ES-I3 (cell line): ENCODE measurements around the gene RRP1.

Experiments used
- H3K36me3 ChIP-seq: 2 replicates; pipeline ENCODE4 v1.6.1; 2013; ENCODE audit warnings: mild to moderate bottlenecking, low read length, control low read depth, moderate library complexity; ENCODE audit not compliant: insufficient read depth
- H3K4me1 ChIP-seq: 2 replicates; pipeline ENCODE4 v1.6.1; 2013; ENCODE audit warnings: mild to moderate bottlenecking, control low read depth, low read length; ENCODE audit not compliant: insufficient read depth
- H3K9ac ChIP-seq: 2 replicates; pipeline ENCODE4 v1.6.1; 2013; ENCODE audit warnings: low read depth, mild to moderate bottlenecking, low read length, moderate library complexity
- H3K9me3 ChIP-seq: 2 replicates; pipeline ENCODE4 v1.6.1; 2013; ENCODE audit warnings: mild to moderate bottlenecking, low read length, moderate library complexity; ENCODE audit not compliant: control insufficient read depth, insufficient read depth

The RRP1 gene, protein sequence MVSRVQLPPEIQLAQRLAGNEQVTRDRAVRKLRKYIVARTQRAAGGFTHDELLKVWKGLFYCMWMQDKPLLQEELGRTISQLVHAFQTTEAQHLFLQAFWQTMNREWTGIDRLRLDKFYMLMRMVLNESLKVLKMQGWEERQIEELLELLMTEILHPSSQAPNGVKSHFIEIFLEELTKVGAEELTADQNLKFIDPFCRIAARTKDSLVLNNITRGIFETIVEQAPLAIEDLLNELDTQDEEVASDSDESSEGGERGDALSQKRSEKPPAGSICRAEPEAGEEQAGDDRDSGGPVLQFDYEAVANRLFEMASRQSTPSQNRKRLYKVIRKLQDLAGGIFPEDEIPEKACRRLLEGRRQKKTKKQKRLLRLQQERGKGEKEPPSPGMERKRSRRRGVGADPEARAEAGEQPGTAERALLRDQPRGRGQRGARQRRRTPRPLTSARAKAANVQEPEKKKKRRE

DNA sequence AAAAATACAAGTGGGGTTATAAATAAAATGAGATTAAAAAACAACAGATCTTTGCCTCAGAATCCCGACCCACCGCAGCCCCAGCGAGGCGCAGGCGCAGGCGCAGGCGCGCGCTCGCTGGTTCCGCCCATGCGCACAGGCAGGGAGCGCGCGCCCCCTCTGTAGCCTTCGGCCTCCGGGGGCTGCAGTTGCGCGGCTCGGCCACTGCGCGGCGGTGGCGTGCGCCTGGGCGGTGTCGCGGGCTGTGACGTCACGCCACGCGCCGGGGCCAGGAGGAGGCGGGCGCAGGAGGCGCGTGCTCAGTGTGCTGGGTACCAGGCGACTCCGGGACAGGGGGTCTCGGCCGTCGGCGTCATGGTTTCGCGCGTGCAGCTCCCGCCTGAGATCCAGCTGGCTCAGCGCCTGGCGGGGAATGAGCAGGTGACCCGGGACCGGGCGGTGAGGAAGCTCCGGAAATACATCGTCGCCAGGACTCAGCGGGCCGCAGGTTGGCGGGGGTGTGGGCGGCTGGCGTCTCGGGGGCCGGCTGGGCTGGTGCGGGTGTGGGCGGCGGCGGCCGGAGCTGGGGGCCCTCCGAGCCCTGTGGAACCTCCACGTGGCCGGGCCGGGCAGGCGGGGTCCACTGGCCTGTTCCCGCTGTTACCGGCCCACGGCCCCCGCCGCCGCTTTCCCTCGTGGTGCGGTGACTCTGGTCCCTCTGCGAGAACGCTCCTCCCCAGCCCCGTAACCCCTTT is at the start of gene RRP1:
TSS of gene RRP1 (plus strand) at position 302 of the 734 bp plus-strand sequence. CDS start at position 355, 53 bp downstream.
- no peaks in the 10 kb centered on the region for H3K9me3 ChIP-seq
- peaks cover 18% of the 10 kb centered on the region for H3K36me3 ChIP-seq
- peak within 1 kb of the TSS; percentile 92 for H3K9ac ChIP-seq
- 0 out of 2 replicates have a peak, but pooled peaks cover 6% of the 10 kb centered on the region for H3K4me1 ChIP-seq

DNA sequence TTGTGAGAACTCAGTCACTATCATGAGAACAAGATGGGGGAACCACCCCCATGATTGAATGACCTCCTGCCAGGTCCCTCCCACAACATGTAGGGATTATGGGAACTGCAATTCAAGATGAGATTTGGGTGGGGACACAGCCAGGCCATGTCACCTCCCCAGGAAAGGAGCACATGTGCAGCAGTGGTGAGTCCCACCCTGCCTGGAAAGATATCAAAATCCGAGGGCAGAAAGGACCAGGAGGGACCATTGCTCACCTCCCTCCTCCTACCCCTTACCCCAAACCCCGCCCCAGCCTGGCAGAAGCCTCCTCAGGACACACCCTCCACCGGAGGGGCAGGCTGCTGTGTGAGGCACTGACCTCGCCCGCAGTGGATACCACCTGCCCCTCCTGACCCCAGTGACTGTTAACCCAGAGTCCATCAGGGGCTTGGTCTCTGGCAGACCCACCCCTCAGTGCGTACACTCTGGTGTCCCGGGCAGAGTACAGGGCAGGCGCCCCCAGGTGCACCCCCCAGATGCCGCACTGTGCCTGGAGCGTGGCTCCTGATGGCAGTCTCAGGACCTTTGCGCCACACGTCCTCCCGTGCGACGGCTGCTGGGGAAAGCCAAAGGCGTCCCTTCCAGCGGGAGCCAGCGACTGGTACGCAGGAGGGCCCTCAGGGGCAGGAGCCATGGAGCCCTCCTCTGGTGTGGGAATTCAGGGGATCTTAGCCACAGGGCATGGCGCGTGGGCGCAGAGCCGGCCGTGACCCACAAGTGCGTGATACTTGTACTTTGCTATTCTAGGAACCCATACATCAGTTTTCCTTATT is 49.5 kb upstream of the RRP1 start:
- Histone ChIP-seq H3K36me3 (peaks cover 8% of the 10 kb centered on the region; the same call in 1 of the 2 replicates), H3K9ac (no peak overlapping the region; the same call in 1 of the 2 replicates), H3K9me3 (no peaks in the 10 kb centered on the region), H3K4me1 (no peaks in the 10 kb centered on the region)

DNA sequence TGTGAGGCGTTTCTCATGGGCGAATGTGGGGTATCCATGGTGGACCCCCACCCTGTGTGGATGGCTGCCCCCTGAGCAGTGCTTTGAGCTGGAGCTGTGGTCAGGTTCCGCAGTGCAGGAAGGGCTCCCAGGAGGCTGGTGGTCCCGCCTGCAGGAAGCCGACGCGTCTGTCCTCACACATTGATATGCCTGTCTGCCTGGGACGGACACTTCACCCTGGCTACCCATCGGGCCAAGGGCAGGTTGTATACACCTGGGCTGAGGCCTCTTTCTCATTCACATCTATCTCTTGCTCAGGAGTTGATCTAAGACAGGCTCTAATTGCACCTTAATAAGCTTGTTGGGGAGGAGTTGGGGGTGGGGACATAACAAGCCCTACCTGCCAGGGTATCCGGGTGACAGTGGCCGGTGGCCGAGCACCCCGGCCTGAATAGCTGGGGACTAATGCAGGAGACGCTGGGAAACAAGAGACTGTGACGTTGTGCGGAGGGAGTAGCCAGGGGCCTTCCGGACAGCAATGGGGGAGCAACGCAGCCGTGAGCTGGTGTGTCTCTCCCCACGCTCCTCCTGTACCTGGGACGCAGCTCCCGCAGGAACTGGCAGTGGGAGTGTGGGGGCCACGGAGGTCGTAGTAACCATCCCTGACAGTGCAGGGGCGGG is 48.8 kb upstream of the RRP1 start:
- peaks cover 5% of the 10 kb centered on the region for H3K36me3 ChIP-seq
- H3K4me1 ChIP-seq: no peaks in the 10 kb centered on the region
- H3K9ac ChIP-seq: peak overlapping the region; percentile 2; the same call in 1 of the 2 replicates

DNA sequence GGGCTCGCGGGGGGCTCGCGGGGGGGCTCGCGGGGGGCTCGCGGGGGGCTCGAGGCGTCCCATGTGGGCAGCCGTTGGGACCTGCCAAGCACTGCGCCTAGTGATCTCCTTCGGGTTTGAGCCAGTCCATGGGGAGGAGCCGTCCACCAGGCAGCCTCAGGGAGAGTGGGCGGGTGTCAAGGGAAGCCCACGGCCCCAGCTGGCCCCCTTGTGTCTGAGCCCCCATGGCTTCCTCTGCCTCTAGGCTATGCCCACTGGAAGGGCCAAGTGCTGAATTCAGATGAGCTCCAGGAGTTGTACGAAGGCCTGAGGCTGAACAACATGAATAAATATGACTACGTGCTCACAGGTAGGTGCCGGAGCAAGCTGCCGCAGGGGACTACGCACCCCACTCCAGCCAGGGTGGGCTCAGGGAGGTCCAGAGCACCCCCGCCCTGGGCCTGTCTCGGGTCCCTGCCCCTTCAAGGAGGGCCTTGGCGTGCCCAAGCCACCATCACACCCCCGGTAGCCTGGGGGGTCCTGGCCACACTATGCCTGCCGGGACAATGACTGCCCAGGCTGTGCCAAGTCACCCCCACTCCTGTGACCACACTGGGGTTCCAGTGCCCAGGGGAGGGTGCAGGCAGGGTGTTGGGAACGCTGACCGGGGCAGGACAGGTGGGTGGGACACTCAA is 47.8 kb upstream of the RRP1 start:
- Histone ChIP-seq H3K4me1 (no peaks in the 10 kb centered on the region), H3K9ac (no peak overlapping the region), H3K9me3 (no peaks in the 10 kb centered on the region), H3K36me3 (peaks cover 5% of the 10 kb centered on the region)

More for the DNA sequence above, 48.8 kb upstream of the RRP1 start:
- H3K9me3 ChIP-seq: no peaks in the 10 kb centered on the region

DNA sequence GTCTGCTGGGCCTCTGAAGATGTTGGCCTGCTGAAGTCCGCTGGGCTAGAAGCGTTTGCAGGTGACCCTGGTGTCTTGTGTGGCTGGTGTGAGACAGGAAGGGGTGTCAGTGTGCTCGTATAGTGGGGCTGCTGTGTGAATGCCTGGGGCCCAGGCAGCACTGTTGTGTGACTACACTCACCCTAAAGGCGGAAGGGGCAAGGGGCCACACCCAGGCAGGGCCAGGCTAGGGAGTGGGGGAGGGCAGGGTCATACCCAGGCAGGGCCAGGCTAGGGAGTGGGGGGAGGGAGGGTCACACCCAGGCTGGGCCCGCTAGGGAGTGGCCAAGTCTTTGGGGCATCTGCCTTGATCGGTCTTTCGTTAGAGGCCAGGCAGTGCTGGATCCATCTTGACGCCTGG is 45.4 kb upstream of the RRP1 start:
- H3K4me1 ChIP-seq: no peaks in the 10 kb centered on the region
- peaks cover 5% of the 10 kb centered on the region for H3K36me3 ChIP-seq
- no peaks in the 10 kb centered on the region for H3K9me3 ChIP-seq
- H3K9ac ChIP-seq: no peak overlapping the region

DNA sequence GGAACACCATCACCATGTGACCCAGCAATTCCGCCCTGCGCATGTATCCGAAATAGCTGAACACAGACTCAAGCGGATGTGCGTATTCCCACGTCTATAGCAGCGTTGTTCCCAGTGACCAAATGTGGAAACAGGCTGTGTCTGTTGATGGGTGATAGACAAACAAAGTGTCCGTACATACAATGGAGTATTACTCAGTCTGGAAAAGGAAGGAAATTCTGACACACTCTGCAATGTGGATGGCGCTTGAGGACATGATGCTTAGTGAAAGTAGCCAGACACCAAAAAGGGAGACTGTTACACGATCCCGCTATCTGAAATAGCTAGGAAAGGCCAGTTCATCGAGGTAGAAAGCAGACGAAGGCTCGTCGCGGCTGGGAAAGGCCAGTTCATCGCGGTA is 44.7 kb upstream of the RRP1 start:
- Histone ChIP-seq H3K36me3 (peaks cover 5% of the 10 kb centered on the region), H3K4me1 (no peaks in the 10 kb centered on the region), H3K9me3 (no peaks in the 10 kb centered on the region), H3K9ac (no peak overlapping the region)

DNA sequence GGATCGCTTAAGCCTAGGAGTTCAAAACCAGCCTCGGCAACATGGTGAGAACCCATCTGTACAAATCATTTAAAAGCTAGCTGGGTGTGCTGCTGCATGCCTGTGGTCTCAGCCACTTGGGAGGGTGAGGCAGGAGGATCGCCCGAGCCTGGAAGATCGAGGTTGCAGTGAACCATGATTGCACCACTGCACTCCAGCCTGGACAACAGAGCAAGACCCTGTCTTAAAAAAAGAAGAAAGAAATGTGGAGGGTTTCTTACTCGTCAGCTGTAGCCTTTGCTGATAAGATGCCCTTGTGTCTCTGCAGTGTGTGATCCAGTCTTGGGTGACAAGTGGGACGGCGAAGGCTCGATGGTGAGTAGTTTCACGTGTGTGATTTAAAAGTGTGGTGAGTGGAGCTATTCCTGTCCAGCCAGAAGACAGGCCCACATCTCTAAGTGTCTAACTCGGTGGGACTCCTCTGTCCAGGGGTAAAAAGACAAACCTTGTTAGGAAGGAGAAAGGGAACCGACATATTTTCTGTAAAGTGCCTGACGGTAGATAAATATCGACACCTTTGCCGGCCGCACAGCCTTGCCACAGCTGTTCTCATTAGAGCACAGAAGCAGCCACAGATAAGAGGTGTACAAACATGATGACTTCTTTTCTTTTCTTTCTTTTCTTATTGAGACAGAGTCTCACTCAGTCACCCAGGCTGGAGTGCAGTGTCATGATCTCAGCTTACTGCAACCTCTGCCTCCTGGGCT is 43.4 kb upstream of the RRP1 start:
- Histone ChIP-seq H3K9ac (no peak overlapping the region), H3K36me3 (peaks cover 5% of the 10 kb centered on the region), H3K9me3 (no peaks in the 10 kb centered on the region), H3K4me1 (no peaks in the 10 kb centered on the region)

DNA sequence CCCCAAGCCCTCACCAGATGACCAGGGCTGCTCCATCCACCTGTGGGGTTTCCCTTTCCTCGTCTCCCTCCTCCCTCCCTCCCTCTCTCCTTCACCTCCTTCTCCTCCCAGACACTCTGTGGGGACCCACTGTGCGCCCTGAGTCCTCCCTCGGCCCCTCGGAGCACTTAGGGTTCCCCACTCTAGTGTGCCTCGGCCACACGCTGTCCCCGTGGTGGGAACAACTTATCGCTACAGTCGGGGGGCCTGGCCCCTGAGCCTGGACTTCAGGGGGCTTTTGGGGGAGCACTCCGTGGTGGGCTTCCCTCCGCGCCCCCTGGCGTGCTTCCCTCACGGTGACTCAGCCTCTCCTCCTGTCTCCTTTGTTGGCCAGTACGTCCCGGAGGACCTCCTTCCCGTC is 40.8 kb upstream of the RRP1 start:
- Histone ChIP-seq H3K36me3 (peaks cover 5% of the 10 kb centered on the region), H3K9me3 (no peaks in the 10 kb centered on the region), H3K9ac (no peak overlapping the region), H3K4me1 (no peaks in the 10 kb centered on the region)

DNA sequence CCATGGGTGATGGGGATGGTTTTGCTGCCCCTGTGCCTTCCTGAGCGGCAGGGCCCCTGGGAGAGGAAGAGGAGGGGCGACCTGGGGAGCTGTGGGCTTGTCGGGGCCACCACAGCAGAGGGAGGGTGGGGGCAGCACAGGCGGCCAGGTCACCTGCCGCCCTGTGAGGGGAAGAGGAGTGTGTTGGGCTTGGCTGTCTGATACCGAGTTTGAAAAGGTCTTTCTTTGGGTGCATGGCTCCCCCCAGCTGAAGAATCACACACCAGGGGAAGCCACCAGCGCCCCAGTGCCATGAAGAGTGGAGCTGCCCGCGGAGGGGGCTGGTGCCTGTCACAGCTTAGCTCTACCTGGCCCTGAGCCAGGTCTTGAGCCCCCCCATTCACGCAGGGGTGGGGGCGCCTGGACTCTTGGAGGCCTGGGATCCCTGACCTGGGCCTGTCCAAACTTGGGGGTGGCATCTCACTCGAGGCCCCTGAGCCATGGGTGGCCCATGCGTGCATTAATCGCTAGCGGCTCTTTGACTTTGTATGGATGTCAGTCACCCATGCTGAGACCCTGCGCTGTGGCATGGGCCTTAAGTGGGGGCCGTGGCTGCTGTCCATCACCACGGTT is 39.6 kb upstream of the RRP1 start:
- H3K36me3 ChIP-seq: peaks cover 5% of the 10 kb centered on the region

DNA sequence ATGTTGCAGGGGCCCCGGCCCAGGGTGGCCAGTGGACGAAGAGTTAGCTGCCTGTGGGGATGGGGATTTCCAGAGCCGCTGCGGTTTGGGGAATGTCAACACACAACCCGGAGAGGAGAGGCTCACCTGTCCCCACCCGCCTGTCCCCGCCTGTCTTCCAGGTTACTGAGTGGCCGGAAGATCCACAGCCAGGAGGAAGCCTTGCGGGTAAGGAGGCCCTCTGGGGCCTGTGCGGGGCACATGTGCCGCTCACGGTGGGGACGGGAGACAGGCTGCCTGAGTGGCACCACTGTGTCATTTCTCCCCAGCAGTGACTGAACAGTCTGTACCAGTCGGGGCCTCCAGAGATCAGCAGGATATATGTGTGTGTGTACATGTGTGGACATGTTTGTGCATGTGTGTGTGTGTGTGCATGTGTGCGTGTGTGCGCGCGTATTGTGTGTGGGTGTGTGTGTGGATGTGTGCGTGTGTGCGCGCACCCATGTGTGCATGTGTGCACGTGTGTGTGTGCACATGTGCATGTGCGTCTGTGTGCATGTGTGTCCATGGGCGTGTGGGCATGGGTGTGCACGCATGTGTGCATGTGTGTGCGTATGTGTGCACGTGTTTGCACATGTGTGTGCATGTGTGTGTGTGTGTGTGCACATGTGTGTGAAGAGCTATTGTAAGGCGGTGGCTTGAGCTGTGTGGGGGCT is 38.9 kb upstream of the RRP1 start:
- no peaks in the 10 kb centered on the region for H3K4me1 ChIP-seq
- H3K9ac ChIP-seq: no peak overlapping the region
- H3K9me3 ChIP-seq: no peaks in the 10 kb centered on the region
- peaks cover 4% of the 10 kb centered on the region; the same call in 1 of the 2 replicates for H3K36me3 ChIP-seq

More for the DNA sequence above, 39.6 kb upstream of the RRP1 start:
- Histone ChIP-seq H3K9me3 (no peaks in the 10 kb centered on the region), H3K9ac (no peak overlapping the region), H3K4me1 (no peaks in the 10 kb centered on the region)

DNA sequence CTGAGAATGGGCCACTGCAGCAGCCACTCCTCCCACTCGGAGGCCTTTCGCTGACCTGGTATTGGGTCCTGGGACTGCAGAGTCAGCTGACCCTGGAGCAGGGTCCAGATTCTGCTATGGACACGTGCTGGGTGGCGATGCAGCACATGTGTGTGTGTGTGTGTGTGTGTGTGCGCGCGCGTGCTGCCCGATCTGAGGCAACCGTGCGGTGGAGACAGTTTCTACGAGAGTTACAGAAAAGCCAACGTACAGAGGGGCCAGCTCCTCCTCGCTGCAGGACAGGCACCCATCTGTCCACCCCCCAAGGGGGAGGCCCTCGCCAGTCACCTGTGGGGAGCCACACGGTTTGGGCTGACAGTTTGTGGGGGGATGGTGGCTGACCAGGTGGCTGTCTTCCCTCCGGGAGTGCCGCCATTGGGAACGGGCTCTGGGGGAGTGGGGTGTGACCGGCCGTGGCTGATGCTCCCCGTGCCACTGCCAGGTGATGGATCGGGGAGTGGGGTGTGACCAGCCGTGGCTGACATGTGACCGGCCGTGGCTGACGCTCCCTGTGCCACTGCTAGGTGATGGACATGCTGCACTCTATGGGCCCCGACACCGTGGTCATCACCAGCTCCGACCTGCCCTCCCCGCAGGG is 37.3 kb upstream of the RRP1 start:
- no peak overlapping the region for H3K9ac ChIP-seq
- peaks cover 9% of the 10 kb centered on the region; the same call in 1 of the 2 replicates for H3K36me3 ChIP-seq
- no peaks in the 10 kb centered on the region for H3K4me1 ChIP-seq
- no peaks in the 10 kb centered on the region for H3K9me3 ChIP-seq
